ENCODE results near the gene DNAH1. TPM values are rescaled to one million over a fixed set of nuclear protein-coding genes. Genes with fewer than 3 reads are reported as not detected.

DNAH1 gene
- polyA plus RNA-seq, 1 donor (not counting 4 experiments of a cell fraction or from before 2014, with no cell fraction given), result 0.33 TPM

DNA sequence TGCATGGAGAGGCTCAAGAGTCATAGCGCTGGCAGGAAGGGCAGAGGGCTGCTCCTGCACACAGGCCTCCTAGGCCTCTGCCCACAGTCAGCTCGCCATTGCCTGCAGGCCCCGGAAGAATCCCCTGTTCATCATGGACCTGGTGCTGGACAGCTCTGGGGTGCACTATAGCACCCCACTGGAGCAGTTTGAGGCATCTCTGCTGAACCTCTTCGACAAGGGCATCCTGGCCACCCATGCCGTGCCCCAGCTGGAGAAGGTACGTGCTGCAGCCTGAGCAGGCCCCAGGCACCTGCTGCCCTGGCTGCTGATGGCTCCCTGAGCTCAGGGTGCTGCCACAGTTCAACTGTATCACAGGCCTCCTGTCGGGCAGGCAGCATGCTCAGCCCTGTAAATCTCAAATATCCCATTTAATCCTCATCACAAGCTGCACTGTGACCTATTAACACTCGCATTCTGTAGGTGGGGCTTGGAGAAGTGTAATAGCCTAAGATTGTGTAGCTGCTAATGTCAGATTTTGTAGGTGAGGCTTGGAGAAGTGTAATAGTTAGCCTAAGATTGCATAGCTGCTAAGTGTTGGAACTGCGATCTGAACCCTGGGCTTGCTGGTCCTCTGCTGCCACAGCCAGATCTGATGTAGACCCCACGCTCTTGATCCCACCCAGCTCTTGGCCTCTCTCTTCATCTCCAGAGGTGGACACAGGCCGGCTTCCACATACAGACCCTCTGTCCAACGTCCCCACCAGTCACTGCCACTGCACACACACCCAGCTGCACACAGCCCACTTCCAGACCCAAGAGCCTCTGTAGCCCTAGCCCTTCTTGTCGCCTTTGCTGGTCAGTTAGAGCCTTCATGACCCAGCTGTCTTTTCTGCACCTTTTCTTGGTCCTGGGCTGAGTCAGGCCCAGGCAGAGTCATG is 31.9 kb downstream of the DNAH1 start:
- H3K9ac ChIP-seq (ENCODE audit: control insufficient read depth, extremely low read depth, insufficient read depth, low read length), result no peak overlapping the region
- dilution Hi-C loops (cut with MboI; ENCODE audit: extremely low pct_ligation_motif_present, low sequenced_read_pairs), result no loop called here

DNA sequence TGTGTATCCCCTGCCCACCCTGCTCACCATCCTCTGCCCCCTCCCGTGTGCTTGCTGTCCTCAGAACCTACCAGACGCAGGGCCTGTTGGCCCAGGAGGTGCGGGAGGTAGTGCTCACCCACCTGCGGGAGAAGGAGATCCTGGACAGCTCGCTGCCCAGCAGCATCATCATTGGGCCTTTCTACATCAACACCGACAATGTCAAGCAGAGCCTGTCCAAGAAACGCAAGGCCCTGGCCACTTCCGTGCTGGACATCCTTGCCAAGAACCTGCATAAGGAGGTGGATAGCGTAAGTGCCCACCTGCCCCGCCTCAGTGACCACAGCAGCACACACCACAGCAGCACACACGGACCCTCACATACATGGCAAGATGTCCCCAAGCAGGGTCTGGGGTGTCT is 33.0 kb downstream of the DNAH1 start:
- no peak overlapping the region for H3K4me2 ChIP-seq (ENCODE audit: control insufficient read depth, extremely low read depth, insufficient read depth, low read depth, low read length)
- H3K36me3 ChIP-seq (ENCODE audit: control insufficient read depth in 2 of 2, extremely low read depth in 1 of 2, insufficient read depth in 2 of 2, low read length in 2 of 2), result no peaks in the 10 kb centered on the region
- H2AFZ ChIP-seq (ENCODE audit: control insufficient read depth, low read length), result no peak overlapping the region
- FAIRE-seq, result no peak
- no peak overlapping the region for H3K4me3 ChIP-seq (ENCODE audit: control insufficient read depth in 2 of 3, extremely low read depth in 1 of 3, insufficient read depth in 2 of 3, low read depth in 1 of 3, low read length in 3 of 3)
- no peak for TF ChIP-seq EZH2 (IDR thresholded peaks at IDR 0.05; ENCODE audit: low read length)
- TF ChIP-seq, protein P1, sequence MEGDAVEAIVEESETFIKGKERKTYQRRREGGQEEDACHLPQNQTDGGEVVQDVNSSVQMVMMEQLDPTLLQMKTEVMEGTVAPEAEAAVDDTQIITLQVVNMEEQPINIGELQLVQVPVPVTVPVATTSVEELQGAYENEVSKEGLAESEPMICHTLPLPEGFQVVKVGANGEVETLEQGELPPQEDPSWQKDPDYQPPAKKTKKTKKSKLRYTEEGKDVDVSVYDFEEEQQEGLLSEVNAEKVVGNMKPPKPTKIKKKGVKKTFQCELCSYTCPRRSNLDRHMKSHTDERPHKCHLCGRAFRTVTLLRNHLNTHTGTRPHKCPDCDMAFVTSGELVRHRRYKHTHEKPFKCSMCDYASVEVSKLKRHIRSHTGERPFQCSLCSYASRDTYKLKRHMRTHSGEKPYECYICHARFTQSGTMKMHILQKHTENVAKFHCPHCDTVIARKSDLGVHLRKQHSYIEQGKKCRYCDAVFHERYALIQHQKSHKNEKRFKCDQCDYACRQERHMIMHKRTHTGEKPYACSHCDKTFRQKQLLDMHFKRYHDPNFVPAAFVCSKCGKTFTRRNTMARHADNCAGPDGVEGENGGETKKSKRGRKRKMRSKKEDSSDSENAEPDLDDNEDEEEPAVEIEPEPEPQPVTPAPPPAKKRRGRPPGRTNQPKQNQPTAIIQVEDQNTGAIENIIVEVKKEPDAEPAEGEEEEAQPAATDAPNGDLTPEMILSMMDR (optimal IDR thresholded peaks at IDR 0.05 in 1 of 3, IDR thresholded peaks at IDR 0.05 in 1 of 3, conservative IDR thresholded peaks at IDR 0.05 in 1 of 3; ENCODE audit: extremely low read depth in 1 of 3, insufficient read depth in 2 of 3, low read length in 3 of 3), result no peak
- H3K27ac ChIP-seq (ENCODE audit: control insufficient read depth, insufficient read depth, low read length), result no peak overlapping the region
- H3K27me3 ChIP-seq (ENCODE audit: control insufficient read depth, extremely low read depth, insufficient read depth, low read length), result no peaks in the 10 kb centered on the region
- H4K20me1 ChIP-seq (ENCODE audit: control insufficient read depth, extremely low read depth, insufficient read depth, low read length), result no peaks in the 10 kb centered on the region
- peaks cover 9% of the 10 kb centered on the region for H3K4me1 ChIP-seq (ENCODE audit: control insufficient read depth, extremely low read depth, insufficient read depth, low read length)
- H3K9me1 ChIP-seq (ENCODE audit: control insufficient read depth, extremely low read depth, insufficient read depth, low read length), result no peaks in the 10 kb centered on the region
- no peaks in the 10 kb centered on the region for H3K79me2 ChIP-seq (ENCODE audit: control insufficient read depth, insufficient read depth, low read length)
- DNase-seq (ENCODE audit: low read depth, low spot score), result no peak
- dilution Hi-C loops (cut with MboI; ENCODE audit: extremely low pct_ligation_motif_present, low sequenced_read_pairs), result no loop called here
- no peaks in the 10 kb centered on the region for H3K9me3 ChIP-seq (ENCODE audit: control insufficient read depth, low read depth, low read length)
- no peak overlapping the region for H3K9ac ChIP-seq (ENCODE audit: control insufficient read depth, extremely low read depth, insufficient read depth, low read length)

More for the DNA sequence above, 31.9 kb downstream of the DNAH1 start:
- H3K4me1 ChIP-seq (ENCODE audit: control insufficient read depth, extremely low read depth, insufficient read depth, low read length), result peaks cover 9% of the 10 kb centered on the region
- FAIRE-seq (no peak), DNase-seq (ENCODE audit: low read depth, low spot score) (no peak)
- no peak overlapping the region for H3K4me3 ChIP-seq (ENCODE audit: control insufficient read depth in 2 of 3, extremely low read depth in 1 of 3, insufficient read depth in 2 of 3, low read depth in 1 of 3, low read length in 3 of 3)
- no peaks in the 10 kb centered on the region for H3K36me3 ChIP-seq (ENCODE audit: control insufficient read depth in 2 of 2, extremely low read depth in 1 of 2, insufficient read depth in 2 of 2, low read length in 2 of 2)
- no peak overlapping the region for H2AFZ ChIP-seq (ENCODE audit: control insufficient read depth, low read length)
- no peaks in the 10 kb centered on the region for H3K79me2 ChIP-seq (ENCODE audit: control insufficient read depth, insufficient read depth, low read length)
- no peaks in the 10 kb centered on the region for H3K9me3 ChIP-seq (ENCODE audit: control insufficient read depth, low read depth, low read length)
- H3K9me1 ChIP-seq (ENCODE audit: control insufficient read depth, extremely low read depth, insufficient read depth, low read length), result no peaks in the 10 kb centered on the region
- no peaks in the 10 kb centered on the region for H4K20me1 ChIP-seq (ENCODE audit: control insufficient read depth, extremely low read depth, insufficient read depth, low read length)
- H3K27me3 ChIP-seq (ENCODE audit: control insufficient read depth, extremely low read depth, insufficient read depth, low read length), result peaks cover 4% of the 10 kb centered on the region
- TF ChIP-seq EZH2 (IDR thresholded peaks at IDR 0.05; ENCODE audit: low read length), result no peak
- TF ChIP-seq, protein P1 (optimal IDR thresholded peaks at IDR 0.05 in 1 of 3, IDR thresholded peaks at IDR 0.05 in 1 of 3, conservative IDR thresholded peaks at IDR 0.05 in 1 of 3; ENCODE audit: extremely low read depth in 1 of 3, insufficient read depth in 2 of 3, low read length in 3 of 3), result no peak
- no peak overlapping the region for H3K4me2 ChIP-seq (ENCODE audit: control insufficient read depth, extremely low read depth, insufficient read depth, low read depth, low read length)
- H3K27ac ChIP-seq (ENCODE audit: control insufficient read depth, insufficient read depth, low read length), result no peak overlapping the region

Data from keratinocyte (primary cell).